Neural progenitor cell (in vitro differentiated cells): Measurements from ENCODE around the gene MYLK.
"Not testable (repeated sequence)": the region's sequence is repeated elsewhere in the genome, so short reads cannot be mapped to it uniquely, and the experiment has no call there.

Experiments
- EZH2phosphoT487 ChIP-seq: fragments of 200-600 bp; sonication (generic); IDR thresholded peaks from 2 replicates; pipeline ENCODE4 v1.6.1; 2017; ENCODE audit warnings: antibody characterized with exemption
- TF ChIP-seq, protein P1 (sequence below): fragments of 200-600 bp; sonication (generic); IDR thresholded peaks from 2 replicates; pipeline ENCODE4 v1.5.1; 2017; ENCODE audit warnings: antibody characterized with exemption, mild to moderate bottlenecking

DNA sequence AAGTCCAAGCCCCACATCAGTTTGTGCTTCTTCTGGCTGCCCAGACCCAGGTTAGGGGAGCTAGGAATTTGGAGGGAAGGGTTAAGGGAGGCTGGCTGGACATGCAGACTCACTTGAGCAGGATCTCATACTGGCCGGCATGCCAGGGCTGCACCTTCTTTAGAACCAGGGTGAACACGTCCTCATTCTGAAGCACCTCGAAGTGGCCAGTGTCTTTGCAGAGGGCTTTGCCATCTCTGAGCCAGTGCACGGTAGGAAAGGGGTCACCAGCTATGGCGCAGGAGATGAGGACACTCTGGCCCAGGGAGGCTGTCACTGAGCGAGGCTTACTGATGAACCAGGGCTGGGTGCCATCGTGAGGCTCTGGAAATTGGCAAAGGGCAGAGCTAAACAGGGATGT, 176.5 kb downstream of the MYLK start:
- TF ChIP-seq, protein P1, sequence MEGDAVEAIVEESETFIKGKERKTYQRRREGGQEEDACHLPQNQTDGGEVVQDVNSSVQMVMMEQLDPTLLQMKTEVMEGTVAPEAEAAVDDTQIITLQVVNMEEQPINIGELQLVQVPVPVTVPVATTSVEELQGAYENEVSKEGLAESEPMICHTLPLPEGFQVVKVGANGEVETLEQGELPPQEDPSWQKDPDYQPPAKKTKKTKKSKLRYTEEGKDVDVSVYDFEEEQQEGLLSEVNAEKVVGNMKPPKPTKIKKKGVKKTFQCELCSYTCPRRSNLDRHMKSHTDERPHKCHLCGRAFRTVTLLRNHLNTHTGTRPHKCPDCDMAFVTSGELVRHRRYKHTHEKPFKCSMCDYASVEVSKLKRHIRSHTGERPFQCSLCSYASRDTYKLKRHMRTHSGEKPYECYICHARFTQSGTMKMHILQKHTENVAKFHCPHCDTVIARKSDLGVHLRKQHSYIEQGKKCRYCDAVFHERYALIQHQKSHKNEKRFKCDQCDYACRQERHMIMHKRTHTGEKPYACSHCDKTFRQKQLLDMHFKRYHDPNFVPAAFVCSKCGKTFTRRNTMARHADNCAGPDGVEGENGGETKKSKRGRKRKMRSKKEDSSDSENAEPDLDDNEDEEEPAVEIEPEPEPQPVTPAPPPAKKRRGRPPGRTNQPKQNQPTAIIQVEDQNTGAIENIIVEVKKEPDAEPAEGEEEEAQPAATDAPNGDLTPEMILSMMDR = not testable (repeated sequence)
- not testable (repeated sequence) for TF ChIP-seq EZH2phosphoT487
